Breast epithelium (tissue), 4 donors: Measurements from ENCODE around the gene CNEP1R1. TPM values are rescaled to one million over a fixed set of nuclear protein-coding genes. Genes with fewer than 3 reads are reported as not detected.

Experiments used
- DNase-seq, 2 donors: peaks; one replicate each; pipeline ENCODE4 v3.0.0-alpha.2; 2019; ENCODE audit warnings: low spot score in 2 of 2
- H3K27ac ChIP-seq, 2 donors: fragments of 200-600 bp; sonication (generic) in 1 of 2; one replicate each; pipeline ENCODE4 v1.5.1; 2016 to 2019; ENCODE audit warnings: mild to moderate bottlenecking in 1 of 2
- H3K27me3 ChIP-seq, 2 donors: fragments of 200-600 bp; sonication (generic) in 1 of 2; one replicate each; pipeline versions ENCODE4 v1.5.1 to v1.6.0; 2017 to 2019; ENCODE audit warnings: control low read depth in 1 of 2, mild to moderate bottlenecking in 1 of 2
- H3K36me3 ChIP-seq: fragments of 200-600 bp; one replicate; pipeline ENCODE4 v1.5.1; 2019
- H3K4me1 ChIP-seq, 2 donors: fragments of 200-600 bp; sonication (generic); one replicate each; pipeline ENCODE4 v1.5.1; 2016 to 2019; ENCODE audit warnings: control low read depth in 1 of 2
- H3K4me3 ChIP-seq, 3 donors: fragments of 200-600 bp; sonication (generic); 1 replicate in 2 of 3; 2 replicates in 1 of 3; pipeline ENCODE4 v1.5.1; 2016 to 2019; ENCODE audit warnings: mild to moderate bottlenecking in 3 of 3, moderate library complexity in 2 of 3
- H3K9me3 ChIP-seq, 2 donors: fragments of 200-600 bp; sonication (generic) in 1 of 2; one replicate each; pipeline ENCODE4 v1.5.1; 2016 to 2019; ENCODE audit warnings: control low read depth in 1 of 2
- POLR2A ChIP-seq: fragments of 450-650 bp; IDR thresholded peaks from one replicate; pipeline ENCODE4 v1.6.1; 2016; ENCODE audit warnings: antibody characterized with exemption, mild to moderate bottlenecking, moderate library complexity
- POLR2AphosphoS5 ChIP-seq, 3 donors: sonication (generic); formaldehyde crosslinking; IDR thresholded peaks; one replicate each; pipeline ENCODE4 v1.6.1; 2017; ENCODE audit warnings: antibody characterized with exemption in 3 of 3
- intact Hi-C: fragments of 100-400 bp; cut with DNase I; formaldehyde crosslinking; loops from one replicate; pipeline ENCODE4 v1.15.1; 2023; ENCODE audit warnings: low total_unique reads
- total RNA-seq, 3 donors: library from RNA; depleted of rRNA; stranded (reverse); fragments of >200 nt; gene quantifications; one replicate each; pipeline ENCODE4 v1.1.0, GENCODE V29; 2016
- TF ChIP-seq, protein P1 (sequence below), 3 donors: fragments of 450-650 bp; IDR thresholded peaks; one replicate each; pipeline ENCODE4 v1.5.1; 2016 to 2017; ENCODE audit warnings: antibody characterized with exemption in 3 of 3, mild to moderate bottlenecking in 3 of 3, moderate library complexity in 3 of 3

CNEP1R1 gene
- total RNA-seq, 3 donors from 2014 or later, result 16.5 to 20.8 (median 17.4) TPM

GRCh38 chr16:50004239-50004638 is 20.8 kb upstream of the CNEP1R1 start:
- no peak overlapping the region for H3K4me3 ChIP-seq

DNA sequence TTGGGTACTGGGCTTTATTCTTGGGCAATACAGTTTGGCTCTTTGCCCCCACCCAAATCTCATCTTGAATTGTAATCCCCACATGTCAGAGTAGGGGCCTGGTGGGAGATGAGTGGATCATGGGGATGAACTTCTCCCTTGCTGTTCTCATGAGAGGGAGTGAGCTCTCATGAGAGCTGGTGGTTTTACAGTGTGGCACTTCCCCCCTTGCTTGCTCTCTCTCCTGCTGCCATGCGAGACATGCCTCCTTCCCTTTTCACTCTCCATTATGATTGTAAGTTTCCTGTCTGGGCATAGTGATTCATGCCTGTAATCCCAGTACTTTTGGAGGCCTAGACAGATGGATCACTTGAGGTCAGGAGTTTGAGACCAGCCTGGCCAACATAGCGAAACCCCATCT is 18.1 kb upstream of the CNEP1R1 start:
- no peak overlapping the region for H3K27ac ChIP-seq
- no peaks in the 10 kb centered on the region for H3K36me3 ChIP-seq
- no peaks in the 10 kb centered on the region for H3K4me1 ChIP-seq
- intact Hi-C loops, result no loop called here
- DNase-seq, result no peak
- H3K27me3 ChIP-seq, result no peaks in the 10 kb centered on the region
- H3K4me3 ChIP-seq, result no peak overlapping the region
- TF ChIP-seq, protein P1, sequence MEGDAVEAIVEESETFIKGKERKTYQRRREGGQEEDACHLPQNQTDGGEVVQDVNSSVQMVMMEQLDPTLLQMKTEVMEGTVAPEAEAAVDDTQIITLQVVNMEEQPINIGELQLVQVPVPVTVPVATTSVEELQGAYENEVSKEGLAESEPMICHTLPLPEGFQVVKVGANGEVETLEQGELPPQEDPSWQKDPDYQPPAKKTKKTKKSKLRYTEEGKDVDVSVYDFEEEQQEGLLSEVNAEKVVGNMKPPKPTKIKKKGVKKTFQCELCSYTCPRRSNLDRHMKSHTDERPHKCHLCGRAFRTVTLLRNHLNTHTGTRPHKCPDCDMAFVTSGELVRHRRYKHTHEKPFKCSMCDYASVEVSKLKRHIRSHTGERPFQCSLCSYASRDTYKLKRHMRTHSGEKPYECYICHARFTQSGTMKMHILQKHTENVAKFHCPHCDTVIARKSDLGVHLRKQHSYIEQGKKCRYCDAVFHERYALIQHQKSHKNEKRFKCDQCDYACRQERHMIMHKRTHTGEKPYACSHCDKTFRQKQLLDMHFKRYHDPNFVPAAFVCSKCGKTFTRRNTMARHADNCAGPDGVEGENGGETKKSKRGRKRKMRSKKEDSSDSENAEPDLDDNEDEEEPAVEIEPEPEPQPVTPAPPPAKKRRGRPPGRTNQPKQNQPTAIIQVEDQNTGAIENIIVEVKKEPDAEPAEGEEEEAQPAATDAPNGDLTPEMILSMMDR (IDR thresholded peaks at IDR 0.05), result no peak
- TF ChIP-seq POLR2AphosphoS5 (IDR thresholded peaks at IDR 0.05) (no peak), POLR2A (no peak)
- peaks cover 0 to 2% of the 10 kb centered on the region in 2 donors for H3K9me3 ChIP-seq

More at GRCh38 chr16:50004239-50004638, 20.8 kb upstream of the CNEP1R1 start:
- Histone ChIP-seq H3K27ac (no peak overlapping the region), H3K27me3 (no peaks in the 10 kb centered on the region), H3K9me3 (peaks cover 0 to 6% of the 10 kb centered on the region in 2 donors), H3K4me1 (no peaks in the 10 kb centered on the region), H3K36me3 (no peaks in the 10 kb centered on the region)
- no peak for TF ChIP-seq POLR2AphosphoS5 (IDR thresholded peaks at IDR 0.05)
- TF ChIP-seq, protein P1 (IDR thresholded peaks at IDR 0.05), result no peak
- no peak for TF ChIP-seq POLR2A
- intact Hi-C loops, result no loop called here
- DNase-seq, result no peak

DNA sequence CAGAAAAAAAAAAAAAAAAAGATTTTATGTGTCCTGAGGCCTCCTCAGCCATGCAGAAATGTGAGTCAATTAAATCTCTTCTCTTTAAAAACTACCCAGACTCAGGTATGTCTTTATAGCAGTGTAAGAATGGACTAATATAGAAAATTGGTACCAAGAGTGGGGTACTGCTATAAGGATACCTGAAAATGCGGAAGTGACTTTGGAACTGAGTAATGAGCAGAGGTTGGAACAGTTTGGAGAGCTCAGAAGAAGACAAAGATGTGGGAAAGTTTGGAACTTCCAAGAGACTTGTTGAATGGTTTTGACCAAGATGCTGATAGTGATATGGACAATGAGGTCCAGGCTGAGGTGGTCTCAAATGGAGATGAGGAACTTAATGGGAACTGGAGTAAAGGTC is 17.3 kb upstream of the CNEP1R1 start:
- Histone ChIP-seq H3K9me3 (no peaks in the 10 kb centered on the region), H3K4me1 (no peaks in the 10 kb centered on the region), H3K36me3 (no peaks in the 10 kb centered on the region), H3K4me3 (no peak overlapping the region), H3K27ac (no peak overlapping the region), H3K27me3 (no peaks in the 10 kb centered on the region)
- no peak for DNase-seq
- intact Hi-C loops, result no loop called here
- TF ChIP-seq, protein P1 (IDR thresholded peaks at IDR 0.05), result no peak
- TF ChIP-seq POLR2AphosphoS5 (IDR thresholded peaks at IDR 0.05), result no peak
- TF ChIP-seq POLR2A, result no peak

DNA sequence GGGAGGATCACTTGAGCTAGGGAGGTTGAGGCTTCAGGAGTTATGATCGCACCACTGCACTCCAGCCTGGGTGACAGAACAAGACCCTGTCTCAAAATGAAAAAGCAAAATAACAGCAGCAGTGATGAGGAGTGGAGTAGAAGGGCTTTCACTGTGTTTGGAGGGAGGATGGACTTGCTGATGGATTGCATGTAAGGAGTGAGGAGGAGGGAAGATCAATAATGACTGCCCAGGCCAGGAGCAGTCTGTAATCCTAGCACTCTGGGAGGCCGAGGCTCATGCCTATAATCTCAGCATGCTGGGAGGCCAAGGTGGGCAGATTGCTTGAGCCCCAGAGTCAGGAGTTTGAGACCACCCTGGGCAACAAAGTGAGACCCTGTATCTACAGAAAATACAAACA is 14.8 kb upstream of the CNEP1R1 start:
- H3K4me1 ChIP-seq, result no peaks in the 10 kb centered on the region
- no peak for TF ChIP-seq POLR2A
- TF ChIP-seq, protein P1 (IDR thresholded peaks at IDR 0.05), result no peak
- TF ChIP-seq POLR2AphosphoS5 (IDR thresholded peaks at IDR 0.05), result no peak
- intact Hi-C loops, result no loop called here
- H3K27ac ChIP-seq, result no peak overlapping the region
- no peak for DNase-seq
- no peaks in the 10 kb centered on the region for H3K27me3 ChIP-seq
- H3K4me3 ChIP-seq, result no peak overlapping the region
- no peaks in the 10 kb centered on the region for H3K36me3 ChIP-seq
- no peaks in the 10 kb centered on the region for H3K9me3 ChIP-seq

DNA sequence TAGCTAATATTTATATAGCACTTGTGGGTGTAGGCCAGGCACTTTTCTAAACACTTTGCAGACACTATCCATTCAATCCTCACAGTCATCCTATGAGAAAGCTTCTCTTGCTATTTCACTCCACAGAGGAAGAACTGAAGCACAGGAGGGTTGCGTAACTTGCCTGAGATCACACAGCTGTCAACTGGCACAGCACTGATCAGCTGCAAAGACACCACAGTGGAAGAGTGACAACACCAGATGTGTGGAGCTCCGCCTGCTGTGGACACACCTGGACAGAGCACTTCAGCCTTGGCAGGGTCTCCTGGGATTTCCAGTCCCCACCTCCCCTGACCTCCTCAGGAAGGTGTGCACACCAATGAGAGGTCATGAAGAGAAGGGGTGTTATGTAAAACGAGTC is 13.3 kb upstream of the CNEP1R1 start:
- Histone ChIP-seq H3K4me1 (no peaks in the 10 kb centered on the region), H3K27me3 (no peaks in the 10 kb centered on the region), H3K9me3 (no peaks in the 10 kb centered on the region), H3K27ac (no peak overlapping the region), H3K36me3 (no peaks in the 10 kb centered on the region), H3K4me3 (no peak overlapping the region)
- intact Hi-C loops, result no loop called here
- TF ChIP-seq, protein P1 (IDR thresholded peaks at IDR 0.05), result no peak
- TF ChIP-seq POLR2AphosphoS5 (IDR thresholded peaks at IDR 0.05), result no peak
- TF ChIP-seq POLR2A, result no peak
- DNase-seq, result no peak
